ENCODE measurements around the gene HMCES.

DNA sequence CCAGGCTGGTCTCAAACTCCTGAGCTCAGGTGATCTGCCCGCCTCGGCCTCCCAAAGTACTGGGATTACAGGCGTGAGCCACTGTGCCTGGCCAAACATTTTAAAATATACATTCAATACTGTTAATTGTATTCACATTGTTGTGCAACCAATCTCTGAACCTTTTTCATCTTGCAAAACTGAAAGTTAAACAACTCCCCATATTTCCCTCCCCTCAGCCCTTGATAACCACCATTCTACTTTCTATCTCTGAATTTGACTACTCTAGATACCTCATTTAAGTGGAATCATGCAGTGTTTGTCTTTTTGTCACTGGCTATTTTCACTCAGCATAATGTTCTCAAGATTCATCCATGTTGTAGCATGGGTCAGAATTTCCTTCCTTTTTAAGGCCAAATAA, 30.0 kb downstream of the HMCES start:
- TF ChIP-seq, protein P1, sequence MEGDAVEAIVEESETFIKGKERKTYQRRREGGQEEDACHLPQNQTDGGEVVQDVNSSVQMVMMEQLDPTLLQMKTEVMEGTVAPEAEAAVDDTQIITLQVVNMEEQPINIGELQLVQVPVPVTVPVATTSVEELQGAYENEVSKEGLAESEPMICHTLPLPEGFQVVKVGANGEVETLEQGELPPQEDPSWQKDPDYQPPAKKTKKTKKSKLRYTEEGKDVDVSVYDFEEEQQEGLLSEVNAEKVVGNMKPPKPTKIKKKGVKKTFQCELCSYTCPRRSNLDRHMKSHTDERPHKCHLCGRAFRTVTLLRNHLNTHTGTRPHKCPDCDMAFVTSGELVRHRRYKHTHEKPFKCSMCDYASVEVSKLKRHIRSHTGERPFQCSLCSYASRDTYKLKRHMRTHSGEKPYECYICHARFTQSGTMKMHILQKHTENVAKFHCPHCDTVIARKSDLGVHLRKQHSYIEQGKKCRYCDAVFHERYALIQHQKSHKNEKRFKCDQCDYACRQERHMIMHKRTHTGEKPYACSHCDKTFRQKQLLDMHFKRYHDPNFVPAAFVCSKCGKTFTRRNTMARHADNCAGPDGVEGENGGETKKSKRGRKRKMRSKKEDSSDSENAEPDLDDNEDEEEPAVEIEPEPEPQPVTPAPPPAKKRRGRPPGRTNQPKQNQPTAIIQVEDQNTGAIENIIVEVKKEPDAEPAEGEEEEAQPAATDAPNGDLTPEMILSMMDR (IDR thresholded peaks at IDR 0.05 in 8 of 11, conservative IDR thresholded peaks at IDR 0.05 in 3 of 11), result no peak
- no peak for TF ChIP-seq POLR2AphosphoS5 (IDR thresholded peaks at IDR 0.05)
- no peak for TF ChIP-seq POLR2A (IDR thresholded peaks at IDR 0.05)

Measured in spleen (tissue), 7 donors.